HG03520 (cell line): Measurements from ENCODE around the gene PDHX.
"Not testable (repeated sequence)": the region's sequence is repeated elsewhere in the genome, so short reads cannot be mapped to it uniquely, and the experiment has no call there.

Experiments used
- ATAC-seq: cut with Tn5 transposase; IDR thresholded peaks from one replicate; pipeline ENCODE4 v1.9.1; 2021; ENCODE audit warnings: mild to moderate bottlenecking, moderate library complexity; ENCODE audit not compliant: unreplicated experiment

PDHX gene

GRCh38 chr11:34910817-34911216 lies 5.6 kb upstream of the PDHX start:
- no peak for ATAC-seq

GRCh38 chr11:34911676-34912075 lies 4.7 kb upstream of the PDHX start:
- ATAC-seq: no peak

- ATAC-seq: not testable (repeated sequence)
These were observed 2.9 kb upstream of the PDHX start for GRCh38 chr11:34913556-34913955.

DNA sequence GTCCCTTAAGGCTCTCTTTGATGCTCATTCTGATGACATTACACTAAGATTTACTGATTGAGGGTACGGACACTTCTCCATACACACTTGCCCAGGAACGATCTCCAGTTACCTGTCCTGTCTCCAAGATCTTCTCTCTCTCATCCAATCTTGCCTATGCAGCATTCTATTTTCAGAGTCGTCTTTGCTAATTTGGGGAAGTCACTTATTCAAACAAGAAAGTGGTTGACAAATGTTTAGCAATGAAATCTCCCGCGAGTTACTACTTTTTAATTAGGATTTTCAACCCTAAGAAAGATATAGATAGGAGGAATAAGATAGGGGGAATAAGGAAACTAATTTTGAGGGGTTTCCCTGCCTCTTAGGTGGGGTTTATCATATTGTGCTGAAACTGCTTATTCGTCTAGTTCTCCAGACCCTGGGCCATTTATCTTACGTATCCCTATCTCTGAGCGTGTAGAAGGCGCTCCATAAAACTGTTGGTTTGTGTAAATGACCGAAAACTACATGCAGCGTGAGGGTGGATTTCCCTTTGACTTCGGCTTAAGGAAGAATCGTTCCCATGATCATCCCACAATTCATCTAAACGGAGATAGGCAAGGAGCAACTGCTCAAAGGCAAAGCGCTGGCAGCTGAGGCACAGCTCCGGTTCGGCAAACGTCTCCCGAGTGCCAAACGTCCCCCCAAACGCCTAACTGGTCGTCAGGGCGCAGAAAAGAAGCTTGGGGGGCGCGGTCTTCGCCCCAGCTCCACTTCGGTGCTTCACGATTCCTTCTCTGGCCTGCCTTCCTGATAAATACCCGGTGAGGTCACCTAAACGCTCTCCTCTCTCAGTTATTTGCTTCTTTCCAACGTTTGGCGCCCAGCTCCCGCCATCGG lies 1.0 kb upstream of the PDHX start:
- peak; percentile 7 for ATAC-seq

- ATAC-seq: peak; percentile 14
These were observed 689 bp downstream of the PDHX start for GRCh38 chr11:34916843-34917770.

GRCh38 chr11:34921156-34921555 lies 4.7 kb downstream of the PDHX start:
- ATAC-seq: no peak

GRCh38 chr11:34924714-34925113 lies 8.3 kb downstream of the PDHX start:
- ATAC-seq: no peak

- no peak for ATAC-seq
These were observed 9.8 kb downstream of the PDHX start for GRCh38 chr11:34926101-34926830.

GRCh38 chr11:34926831-34927132 lies 10.4 kb downstream of the PDHX start:
- ATAC-seq: no peak

DNA sequence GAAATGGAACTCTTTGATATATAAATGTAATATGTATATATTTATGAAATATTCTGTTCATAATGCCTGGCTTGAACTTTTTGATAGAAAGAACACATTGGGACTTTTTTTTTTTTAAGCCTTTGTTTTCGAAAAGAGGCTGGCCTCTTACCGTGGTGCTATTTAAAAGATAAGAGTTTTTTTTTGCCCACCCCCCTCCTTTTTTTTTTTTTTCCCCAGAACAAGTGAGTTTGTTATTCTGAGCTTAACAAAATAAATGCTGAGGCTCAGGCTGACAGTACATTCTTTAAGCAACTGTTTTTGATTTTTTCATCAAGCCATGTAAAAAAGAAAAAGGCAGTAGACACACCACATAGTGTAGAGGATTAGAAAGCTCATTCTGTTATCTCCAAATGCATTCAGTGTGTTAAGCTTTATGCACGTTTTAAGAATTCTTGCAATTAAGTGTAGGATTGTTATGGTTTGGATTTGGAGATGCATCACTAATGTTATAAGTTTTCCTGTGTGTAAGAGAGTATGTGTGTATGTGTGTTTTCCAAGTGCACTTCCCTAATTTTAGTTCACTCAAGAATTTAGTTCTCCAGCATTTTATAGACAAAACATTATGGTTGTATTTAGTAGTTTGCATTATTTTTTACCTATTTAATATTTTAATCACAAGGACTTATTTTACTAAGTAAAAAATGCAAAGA lies 12.0 kb downstream of the PDHX start:
- no peak for ATAC-seq

DNA sequence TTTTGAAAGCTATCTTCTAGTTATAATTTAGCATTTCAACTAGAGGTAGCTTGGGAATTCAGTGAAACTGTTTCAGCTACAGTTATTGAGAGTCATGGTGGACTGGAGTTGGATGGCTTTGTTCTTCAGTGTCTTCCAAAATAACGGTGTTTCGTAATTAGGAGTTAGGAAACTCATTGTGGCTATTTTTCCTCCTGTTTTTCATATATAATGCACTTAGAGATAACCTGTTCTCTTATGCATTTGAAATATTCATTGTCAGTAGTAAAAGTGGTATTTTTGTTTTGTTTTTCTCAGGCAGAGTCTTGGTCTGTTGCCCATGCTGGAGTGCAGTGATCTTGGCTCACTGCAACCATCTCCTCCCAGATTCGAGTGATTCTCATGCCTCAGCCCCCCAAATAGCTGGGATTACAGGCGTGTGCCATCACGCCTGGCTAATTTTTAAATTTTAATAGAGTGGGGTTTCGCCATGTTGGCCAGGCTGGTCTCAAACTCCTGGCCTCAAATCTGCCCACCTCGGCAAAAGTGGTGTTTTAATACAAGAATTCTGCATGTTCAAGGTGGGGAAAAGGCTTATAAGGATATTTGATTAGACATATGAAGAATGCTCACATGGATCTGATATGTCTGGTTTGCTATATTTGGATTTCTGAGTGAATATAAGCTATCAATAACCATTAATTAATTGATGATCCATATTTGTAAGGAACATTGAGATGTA lies 12.7 kb downstream of the PDHX start:
- ATAC-seq: no peak

- ATAC-seq: no peak
These were observed 13.7 kb downstream of the PDHX start for GRCh38 chr11:34929794-34930763.

DNA sequence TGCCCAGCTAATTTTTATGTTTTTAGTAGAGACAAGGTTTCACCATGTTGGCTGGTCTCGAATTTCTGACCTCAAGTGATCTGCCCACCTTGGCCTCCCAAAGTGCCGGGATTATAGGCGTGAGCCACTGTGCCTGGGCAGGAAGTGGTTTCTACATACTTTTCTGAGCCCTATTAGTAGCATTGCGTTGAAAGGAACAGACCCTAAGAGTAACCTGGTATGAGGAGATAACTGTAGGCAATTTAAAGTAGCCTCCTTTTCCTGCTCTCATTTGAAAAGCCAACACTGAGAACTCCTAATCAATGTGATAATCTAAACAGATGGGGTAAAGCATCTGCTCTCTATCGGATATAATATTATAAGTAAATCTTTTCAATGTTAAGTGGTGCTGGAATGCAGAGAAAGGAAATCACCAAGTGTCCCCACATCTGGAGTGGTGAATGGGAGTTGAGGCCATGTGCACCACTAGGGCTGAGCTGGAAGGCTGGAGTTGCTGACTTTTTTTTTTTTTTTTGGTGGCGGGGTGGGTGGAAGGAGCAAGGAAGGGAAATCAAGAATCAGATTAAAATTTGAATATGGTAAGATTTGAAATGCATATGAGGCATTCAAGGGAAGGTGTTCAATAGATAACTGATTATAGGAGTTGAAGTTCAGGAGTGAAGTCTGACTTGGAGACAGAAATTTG lies 20.7 kb downstream of the PDHX start:
- no peak for ATAC-seq

- ATAC-seq: no peak
These were observed 22.2 kb downstream of the PDHX start for GRCh38 chr11:34938611-34939010.

GRCh38 chr11:34940026-34940677 lies 23.7 kb downstream of the PDHX start:
- no peak for ATAC-seq

DNA sequence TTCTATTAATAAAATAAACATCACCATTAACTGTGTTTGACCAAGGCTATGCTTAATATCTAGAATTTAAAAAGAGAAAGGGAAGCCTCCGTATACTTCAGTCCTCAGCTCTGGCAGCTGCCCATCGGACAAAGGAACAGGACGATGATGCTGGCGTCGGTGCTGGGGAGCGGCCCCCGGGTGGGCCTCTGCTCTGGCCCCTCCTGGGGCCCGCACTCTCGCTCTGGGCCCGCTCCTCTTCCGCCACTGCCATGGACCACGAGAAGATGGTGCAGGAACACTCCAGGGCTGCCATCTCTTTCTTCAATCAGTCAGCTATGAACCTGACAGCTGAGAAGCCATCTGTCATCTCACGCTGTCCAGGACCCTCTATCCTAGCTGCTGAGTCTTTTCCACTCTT lies 25.3 kb downstream of the PDHX start:
- ATAC-seq: no peak

DNA sequence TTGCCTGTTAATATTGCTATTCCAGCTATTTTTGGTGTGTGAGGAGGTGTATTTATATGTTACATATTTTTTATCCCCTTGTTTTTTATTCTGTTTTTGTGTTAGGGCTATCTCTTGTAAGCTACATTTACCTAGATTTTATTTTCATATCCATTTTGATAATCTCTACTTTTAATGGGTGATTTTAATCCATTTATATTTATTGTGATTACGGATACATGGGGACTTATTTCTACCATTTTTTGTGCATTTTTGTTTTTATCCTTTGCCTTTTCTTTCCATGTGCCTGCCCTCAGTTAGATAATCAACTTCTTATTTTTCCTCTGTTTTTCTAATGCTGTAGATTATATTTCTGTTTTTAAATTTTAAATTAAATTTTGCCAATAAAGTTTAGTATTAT lies 28.3 kb downstream of the PDHX start:
- no peak for ATAC-seq

- ATAC-seq: no peak
These were observed 32.3 kb downstream of the PDHX start for GRCh38 chr11:34948696-34949095.
